Gastroesophageal sphincter (tissue), 4 donors: ENCODE results near the gene TOX2. TPM values are rescaled to one million over a fixed set of nuclear protein-coding genes. Genes with fewer than 3 reads are reported as not detected.

Experiments used
- ATAC-seq: fragments of 150-250 bp; one replicate; pipeline ENCODE4 v1.9.1; 2016; ENCODE audit warnings: mild to moderate bottlenecking, moderate library complexity
- H3K27ac ChIP-seq, 4 donors: fragments of 200-600 bp; sonication (generic) in 3 of 4; 1 replicate in 3 of 4; 2 replicates in 1 of 4; pipeline ENCODE4 v1.5.1; 2016 to 2019
- H3K27me3 ChIP-seq: fragments of 200-600 bp; sonication (generic); one replicate; pipeline ENCODE4 v1.5.1; 2019
- H3K36me3 ChIP-seq, 2 donors: fragments of 200-600 bp; sonication (generic); one replicate each; pipeline ENCODE4 v1.5.1; 2019; ENCODE audit warnings: control low read depth in 1 of 2
- H3K4me1 ChIP-seq, 3 donors: fragments of 200-600 bp; sonication (generic); 1 replicate in 2 of 3; 2 replicates in 1 of 3; pipeline ENCODE4 v1.5.1; 2016 to 2019; ENCODE audit warnings: control low read depth in 2 of 3
- H3K4me3 ChIP-seq, 2 donors: fragments of 200-600 bp; sonication (generic); one replicate each; pipeline ENCODE4 v1.5.1; 2019; ENCODE audit warnings: mild to moderate bottlenecking in 1 of 2, moderate library complexity in 1 of 2
- H3K9me3 ChIP-seq, 3 donors: fragments of 200-600 bp; sonication (generic); one replicate each; pipeline ENCODE4 v1.5.1; 2017 to 2019; ENCODE audit warnings: control low read depth in 2 of 3
- EP300 ChIP-seq: sonication (generic); formaldehyde crosslinking; IDR thresholded peaks from one replicate; pipeline ENCODE4 v1.6.1; 2017; ENCODE audit warnings: antibody characterized with exemption, mild to moderate bottlenecking
- POLR2A ChIP-seq, 2 donors: fragments of 450-650 bp; IDR thresholded peaks; one replicate each; pipeline ENCODE4 v1.6.1; 2017; ENCODE audit warnings: antibody characterized with exemption in 2 of 2, mild to moderate bottlenecking in 2 of 2, moderate library complexity in 1 of 2
- POLR2AphosphoS5 ChIP-seq: sonication (generic); formaldehyde crosslinking; IDR thresholded peaks from one replicate; pipeline ENCODE4 v1.6.1; 2017; ENCODE audit warnings: antibody characterized with exemption
- WGBS, 2 donors: methylation state at CpG; one replicate each; pipeline ENCODE4 v1.1.5; 2018; ENCODE audit warnings: low coverage in 1 of 2; 5-methylcytosine and 5-hydroxymethylcytosine counted together
- total RNA-seq, 4 donors: library from RNA; depleted of rRNA; stranded (reverse); fragments of >200 nt; gene quantifications; one replicate each; pipeline ENCODE4 v1.1.0, GENCODE V29; 2016
- TF ChIP-seq, protein P1 (sequence below), 4 experiments: fragments of 200-600 bp in 2 of 4; fragments of 450-650 bp in 2 of 4; sonication (generic) in 1 of 4; IDR thresholded peaks; one replicate each; pipeline ENCODE4 v1.5.1; 2017 to 2019; ENCODE audit warnings: antibody characterized with exemption in 4 of 4, mild to moderate bottlenecking in 2 of 4, moderate library complexity in 2 of 4

TOX2 gene
- total RNA-seq, 4 donors from 2014 or later: 16.4 to 47.8 (median 40.3) TPM

DNA sequence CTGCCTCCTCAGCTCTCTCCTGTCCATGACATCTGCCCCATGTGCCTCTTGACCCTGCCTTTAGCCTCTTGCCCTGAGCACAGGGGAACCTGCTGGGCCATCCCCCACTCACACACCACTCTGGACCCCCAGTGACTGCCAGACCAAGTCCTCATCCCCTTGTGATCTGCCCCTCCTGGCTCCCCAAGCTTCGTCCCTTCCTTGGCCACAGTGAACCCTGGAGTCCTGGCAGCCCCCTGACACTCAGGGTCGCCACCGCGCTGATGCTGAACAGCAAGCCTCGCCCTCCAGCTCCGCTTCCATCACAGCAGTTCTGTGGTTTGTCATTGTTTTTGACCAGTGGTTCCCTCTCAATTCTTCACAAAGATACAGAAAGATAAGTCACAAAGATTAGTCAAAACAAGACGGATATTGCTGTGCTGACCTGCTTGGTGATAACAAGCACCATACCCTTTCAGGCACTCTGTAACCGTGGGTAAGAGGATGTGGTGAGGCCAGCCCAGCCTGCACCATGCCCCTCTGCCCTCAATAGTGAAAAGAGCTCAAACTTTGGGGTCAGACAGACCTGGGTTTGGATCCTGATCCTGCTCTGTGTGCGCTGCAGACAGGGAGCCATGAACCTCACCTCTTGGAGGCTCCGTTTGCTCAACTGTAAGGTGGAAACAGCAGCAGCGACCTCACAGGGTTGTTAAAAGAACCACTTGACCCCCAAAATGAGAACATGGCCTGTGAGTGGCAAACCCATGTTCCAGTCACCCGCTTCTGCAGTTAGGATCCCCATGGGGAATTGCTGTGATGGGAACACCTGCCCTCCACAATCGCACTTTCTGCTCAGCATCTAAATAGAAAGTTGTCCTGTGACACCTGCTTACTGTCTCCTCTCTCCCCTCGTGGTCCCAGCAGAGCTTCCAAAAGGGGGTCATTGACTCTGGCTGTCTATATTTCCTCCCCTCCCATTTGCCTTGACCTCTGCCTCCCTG lies 114.5 kb downstream of the TOX2 start:
- Histone ChIP-seq H3K36me3 (peaks cover 0 to 3% of the 10 kb centered on the region in 2 donors), H3K4me3 (no peak overlapping the region), H3K4me1 (no peaks in the 10 kb centered on the region), H3K9me3 (no peaks in the 10 kb centered on the region), H3K27ac (no peak overlapping the region), H3K27me3 (no peaks in the 10 kb centered on the region)
- no peak for ATAC-seq
- WGBS, 2 donors: 83 to 100% methylated on average over 1 to 2 of the region's 14 CpGs
- TF ChIP-seq POLR2AphosphoS5 (no peak), EP300 (no peak), POLR2A (IDR thresholded peaks at IDR 0.05) (no peak)
- TF ChIP-seq, protein P1, sequence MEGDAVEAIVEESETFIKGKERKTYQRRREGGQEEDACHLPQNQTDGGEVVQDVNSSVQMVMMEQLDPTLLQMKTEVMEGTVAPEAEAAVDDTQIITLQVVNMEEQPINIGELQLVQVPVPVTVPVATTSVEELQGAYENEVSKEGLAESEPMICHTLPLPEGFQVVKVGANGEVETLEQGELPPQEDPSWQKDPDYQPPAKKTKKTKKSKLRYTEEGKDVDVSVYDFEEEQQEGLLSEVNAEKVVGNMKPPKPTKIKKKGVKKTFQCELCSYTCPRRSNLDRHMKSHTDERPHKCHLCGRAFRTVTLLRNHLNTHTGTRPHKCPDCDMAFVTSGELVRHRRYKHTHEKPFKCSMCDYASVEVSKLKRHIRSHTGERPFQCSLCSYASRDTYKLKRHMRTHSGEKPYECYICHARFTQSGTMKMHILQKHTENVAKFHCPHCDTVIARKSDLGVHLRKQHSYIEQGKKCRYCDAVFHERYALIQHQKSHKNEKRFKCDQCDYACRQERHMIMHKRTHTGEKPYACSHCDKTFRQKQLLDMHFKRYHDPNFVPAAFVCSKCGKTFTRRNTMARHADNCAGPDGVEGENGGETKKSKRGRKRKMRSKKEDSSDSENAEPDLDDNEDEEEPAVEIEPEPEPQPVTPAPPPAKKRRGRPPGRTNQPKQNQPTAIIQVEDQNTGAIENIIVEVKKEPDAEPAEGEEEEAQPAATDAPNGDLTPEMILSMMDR (IDR thresholded peaks at IDR 0.05): no peak

DNA sequence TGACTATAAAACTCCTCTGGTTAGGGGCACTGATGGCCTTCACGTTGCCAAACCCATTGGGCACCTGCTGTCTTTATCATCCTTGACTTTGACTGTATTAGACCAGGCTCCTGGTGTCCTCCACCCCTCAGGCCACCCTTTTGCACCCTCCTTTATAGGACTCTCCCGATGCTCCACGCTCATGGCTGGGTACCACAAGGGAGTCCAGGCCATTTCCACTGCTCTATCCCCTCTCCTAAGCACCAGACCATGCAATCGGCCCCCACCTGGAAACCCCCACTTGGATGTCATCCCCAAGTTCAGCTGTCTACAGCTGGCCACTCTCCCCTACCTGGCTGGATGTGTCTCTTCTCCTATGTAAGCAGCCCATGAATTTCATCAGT lies 115.2 kb downstream of the TOX2 start:
- no peaks in the 10 kb centered on the region for H3K27me3 ChIP-seq
- no peak overlapping the region for H3K4me3 ChIP-seq
- no peak for ATAC-seq
- 94% methylated on average over 4 of the region's 4 CpGs; no CpG with 5 or more reads in 1 of the 2 donors for WGBS, 2 donors
- no peaks in the 10 kb centered on the region for H3K9me3 ChIP-seq
- H3K27ac ChIP-seq: no peak overlapping the region
- H3K4me1 ChIP-seq: no peaks in the 10 kb centered on the region
- H3K36me3 ChIP-seq: peaks cover 0 to 8% of the 10 kb centered on the region in 2 donors
- TF ChIP-seq POLR2AphosphoS5 (no peak), EP300 (no peak), POLR2A (IDR thresholded peaks at IDR 0.05) (no peak)
- TF ChIP-seq, protein P1 (IDR thresholded peaks at IDR 0.05): no peak

DNA sequence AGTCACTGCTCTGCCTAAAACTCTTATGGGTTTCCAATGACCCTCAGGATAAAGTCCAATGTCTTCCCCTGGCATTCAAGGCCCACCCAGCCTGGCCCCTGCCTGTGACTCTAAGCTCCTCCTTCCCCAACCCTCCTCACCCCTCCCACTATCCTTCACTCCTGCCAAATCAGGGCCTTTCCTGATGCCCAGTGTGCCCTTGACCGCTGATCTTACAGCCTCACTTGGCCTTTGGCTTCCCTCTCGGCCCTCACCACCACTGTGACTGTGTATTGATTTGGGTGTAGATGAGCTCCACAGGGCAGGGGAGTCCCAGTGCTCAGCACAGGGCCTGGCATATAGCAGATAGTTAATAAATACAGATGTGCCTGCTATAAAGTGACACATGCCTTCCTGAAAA lies 115.7 kb downstream of the TOX2 start:
- TF ChIP-seq POLR2A (IDR thresholded peaks at IDR 0.05) (no peak), POLR2AphosphoS5 (no peak), EP300 (no peak)
- TF ChIP-seq, protein P1 (IDR thresholded peaks at IDR 0.05): no peak
- Histone ChIP-seq H3K4me3 (no peak overlapping the region), H3K27ac (no peak overlapping the region), H3K27me3 (no peaks in the 10 kb centered on the region), H3K36me3 (peaks cover 0 to 14% of the 10 kb centered on the region in 2 donors), H3K9me3 (no peaks in the 10 kb centered on the region), H3K4me1 (no peaks in the 10 kb centered on the region)
- 100% methylated on average over 2 of the region's 2 CpGs; no CpG with 5 or more reads in 1 of the 2 donors for WGBS, 2 donors
- no peak for ATAC-seq

DNA sequence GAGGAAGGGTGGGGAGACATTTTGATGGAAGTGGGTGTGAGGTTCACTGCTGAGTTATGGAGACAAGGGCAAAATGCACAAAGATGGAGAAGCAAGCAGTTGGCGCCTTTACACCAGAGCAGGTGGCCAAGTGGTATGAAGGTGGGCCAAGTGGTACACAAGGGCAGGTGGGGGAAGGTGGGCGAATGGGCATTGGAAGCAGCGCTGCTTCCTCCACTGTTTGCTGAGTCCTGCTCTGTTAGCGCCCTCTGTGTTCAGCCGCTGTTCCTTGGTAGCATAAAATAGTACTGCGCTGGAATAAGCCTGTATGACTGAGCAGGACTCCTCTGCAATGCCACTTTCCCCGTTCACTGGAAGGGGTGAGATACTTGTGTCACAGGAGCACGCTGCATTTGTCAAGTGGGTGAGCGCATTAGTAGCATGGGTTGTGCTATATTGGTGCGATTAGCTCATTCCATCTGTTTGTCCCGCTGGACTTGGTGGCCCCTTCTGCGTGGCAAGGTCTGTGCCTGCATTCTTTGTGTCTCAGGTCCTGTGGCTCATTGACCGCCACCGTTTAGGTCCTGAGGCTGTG lies 116.4 kb downstream of the TOX2 start:
- Histone ChIP-seq H3K4me1 (no peaks in the 10 kb centered on the region), H3K9me3 (no peaks in the 10 kb centered on the region), H3K36me3 (peaks cover 0 to 16% of the 10 kb centered on the region in 2 donors), H3K27ac (no peak overlapping the region), H3K27me3 (no peaks in the 10 kb centered on the region), H3K4me3 (no peak overlapping the region)
- 89 to 100% methylated on average over 4 to 5 of the region's 14 CpGs for WGBS, 2 donors
- ATAC-seq: no peak
- TF ChIP-seq POLR2A (IDR thresholded peaks at IDR 0.05) (no peak), POLR2AphosphoS5 (no peak)

DNA sequence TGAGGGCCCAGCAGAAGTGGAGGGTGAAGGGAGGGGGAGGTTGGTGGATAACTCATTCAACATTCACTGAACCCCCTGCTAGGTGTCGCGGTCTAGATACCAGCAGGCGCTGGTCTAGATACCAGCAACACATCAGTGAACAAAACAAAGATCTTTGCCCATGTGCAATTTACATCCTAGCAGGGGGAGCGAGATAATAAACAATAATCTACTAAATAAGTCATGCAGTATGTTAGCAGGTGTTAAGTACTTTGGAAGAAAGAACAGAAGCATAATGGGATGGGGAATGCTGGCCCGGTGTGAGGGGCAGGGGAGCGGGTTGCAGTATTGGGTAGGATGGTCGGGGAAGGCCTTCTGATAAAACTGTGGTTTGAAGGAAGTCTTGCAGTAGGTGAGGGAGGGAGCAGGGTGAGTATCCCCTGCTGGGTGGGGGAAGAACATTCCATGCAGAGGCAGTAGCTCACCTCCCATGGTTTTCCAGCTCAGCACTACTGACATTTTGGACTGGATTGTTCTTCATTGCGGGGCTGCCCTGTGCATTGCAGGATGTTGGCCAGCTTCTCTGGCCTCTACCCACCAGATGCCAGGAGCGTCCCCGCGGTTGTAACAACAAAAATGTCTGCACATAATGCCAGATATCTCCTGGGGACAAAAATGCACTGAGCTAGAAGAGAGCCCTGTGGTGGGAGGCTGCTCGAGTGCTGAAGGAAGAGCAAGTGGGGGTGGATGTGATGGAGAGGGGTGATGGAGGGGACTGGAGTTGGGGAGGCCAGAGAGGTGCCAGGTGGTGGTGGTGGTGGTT lies 117.3 kb downstream of the TOX2 start:
- Histone ChIP-seq H3K27me3 (no peaks in the 10 kb centered on the region), H3K36me3 (peaks cover 0 to 16% of the 10 kb centered on the region in 2 donors), H3K4me3 (no peak overlapping the region), H3K4me1 (no peaks in the 10 kb centered on the region), H3K27ac (no peak overlapping the region), H3K9me3 (no peaks in the 10 kb centered on the region)
- ATAC-seq: no peak
- WGBS, 2 donors: 81 to 82% methylated on average over 5 to 8 of the region's 12 CpGs
- TF ChIP-seq POLR2AphosphoS5: no peak
- no peak for TF ChIP-seq POLR2A (IDR thresholded peaks at IDR 0.05)
